IMR-90 (cell line): Measurements from ENCODE around the gene UTY. TPM values are rescaled to one million over a fixed set of nuclear protein-coding genes. Genes with fewer than 3 reads are reported as not detected.

Source experiments
- ATAC-seq: fragments of 200-7000 bp; cut with Tn5 transposase; 2 replicates; pipeline ENCODE4 v1.9.1; 2020; ENCODE audit warnings: low read depth, mild to moderate bottlenecking, moderate library complexity
- Bru-seq: library from RNA; stranded (reverse); fragments of 400-500 nt; gene quantifications from one replicate; lab custom pipeline; 2021; lab: Mats Ljungman, UMichigan
- BruChase-seq, 2 experiments: library from RNA; stranded (reverse); fragments of 400-500 nt; gene quantifications; one replicate each; lab custom pipeline; 2021; lab: Mats Ljungman, UMichigan
- BruUV-seq: library from RNA; stranded (reverse); fragments of 400-500 nt; replicated peaks from 2 replicates; lab custom pipeline; 2021; lab: Mats Ljungman, UMichigan
- CTCF ChIA-PET: fragments of 300-600 bp; formaldehyde crosslinking; extraction: SDS; loops from one replicate; lab custom pipeline; 2021; ENCODE audit warnings: antibody characterized with exemption; lab: Yijun Ruan, JAX
- POLR2A ChIA-PET: fragments of 300-600 bp; sonication (Branson Sonifier 250); formaldehyde crosslinking; loops from one replicate; lab custom pipeline; 2022; ENCODE audit warnings: antibody characterized with exemption; ENCODE audit not compliant: unreplicated experiment; lab: Charles Lee
- DNase-seq: peaks from one replicate; pipeline ENCODE4 v3.0.0; 2013
- H2AFZ ChIP-seq: replicated peaks from 2 replicates; pipeline ENCODE3; 2013; ENCODE audit warnings: low read length, mild to moderate bottlenecking; ENCODE audit not compliant: poor library complexity
- H2AK5ac ChIP-seq: 2 replicates; pipeline ENCODE4 v1.6.1; 2013; ENCODE audit warnings: low read depth, low read length, inconsistent platforms
- H2AK9ac ChIP-seq: replicated peaks from 2 replicates; pipeline ENCODE3; 2013; ENCODE audit warnings: mild to moderate bottlenecking, low read depth, low read length, moderate library complexity; ENCODE audit not compliant: poor library complexity
- H2BK120ac ChIP-seq: 2 replicates; pipeline ENCODE4 v1.6.1; 2013; ENCODE audit warnings: low read depth, low read length, inconsistent platforms
- H2BK15ac ChIP-seq: 3 replicates; pipeline ENCODE4 v1.6.1; 2013; ENCODE audit warnings: low read depth, low read length, inconsistent platforms
- H2BK20ac ChIP-seq: 2 replicates; pipeline ENCODE4 v1.6.1; 2013; ENCODE audit warnings: low read depth, mild to moderate bottlenecking, inconsistent platforms, low read length, moderate library complexity
- H2BK5ac ChIP-seq: 2 replicates; pipeline ENCODE4 v1.6.1; 2013; ENCODE audit warnings: mild to moderate bottlenecking, low read depth, low read length, inconsistent platforms; ENCODE audit not compliant: poor library complexity, severe bottlenecking
- H3K14ac ChIP-seq: replicated peaks from 2 replicates; pipeline ENCODE4 v1.6.1; 2013; ENCODE audit warnings: low read depth, low read length, inconsistent platforms
- H3K18ac ChIP-seq: 2 replicates; pipeline ENCODE4 v1.6.1; 2013; ENCODE audit warnings: low read depth, low read length, control low read depth
- H3K23ac ChIP-seq: 2 replicates; pipeline ENCODE4 v1.6.1; 2013; ENCODE audit warnings: low read depth, low read length, inconsistent platforms
- H3K27ac ChIP-seq: 2 replicates; pipeline ENCODE4 v1.5.1; 2013; ENCODE audit warnings: mild to moderate bottlenecking, control low read depth, low read length; ENCODE audit not compliant: insufficient read depth
- H3K27me3 ChIP-seq: 2 replicates; pipeline ENCODE4 v1.6.1; 2013; ENCODE audit warnings: low read length; ENCODE audit not compliant: control insufficient read depth, insufficient read depth
- H3K36me3 ChIP-seq: 2 replicates; pipeline ENCODE4 v1.6.1; 2013; ENCODE audit warnings: low read length, mixed read lengths; ENCODE audit not compliant: control insufficient read depth, insufficient read depth
- H3K4ac ChIP-seq: 2 replicates; pipeline ENCODE4 v1.6.1; 2013; ENCODE audit warnings: low read depth, low read length, inconsistent platforms
- H3K4me1 ChIP-seq: 2 replicates; pipeline ENCODE4 v1.6.1; 2013; ENCODE audit warnings: low read length, mixed read lengths; ENCODE audit not compliant: control insufficient read depth, insufficient read depth
- H3K4me2 ChIP-seq: 2 replicates; pipeline ENCODE4 v1.6.1; 2013; ENCODE audit warnings: low read depth, mild to moderate bottlenecking, control low read depth, low read length, moderate library complexity
- H3K4me3 ChIP-seq: 2 replicates; pipeline ENCODE4 v1.5.1; 2013; ENCODE audit warnings: low read depth, mild to moderate bottlenecking, control low read depth, low read length, moderate library complexity; ENCODE audit not compliant: insufficient read depth
- H3K56ac ChIP-seq: 2 replicates; pipeline ENCODE4 v1.6.1; 2013; ENCODE audit warnings: low read length, inconsistent platforms; ENCODE audit not compliant: insufficient read depth; ENCODE audit errors: extremely low read depth
- H3K79me1 ChIP-seq, 2 experiments: 2 replicates each; pipeline ENCODE4 v1.6.1; 2013; ENCODE audit warnings: low read length in 2 of 2, inconsistent platforms in 1 of 2, low read depth in 1 of 2
- H3K9ac ChIP-seq: 2 replicates; pipeline ENCODE4 v1.6.1; 2013; ENCODE audit warnings: low read depth, low read length, control low read depth
- H3K9me1 ChIP-seq: 2 replicates; pipeline ENCODE4 v1.6.1; 2013; ENCODE audit warnings: low read length, inconsistent platforms; ENCODE audit not compliant: insufficient read depth
- H3K9me3 ChIP-seq: 2 replicates; pipeline ENCODE4 v1.6.1; 2013; ENCODE audit warnings: low read length; ENCODE audit not compliant: control insufficient read depth, insufficient read depth
- H4K20me1 ChIP-seq: 2 replicates; pipeline ENCODE4 v1.6.1; 2013; ENCODE audit warnings: low read length, inconsistent platforms; ENCODE audit not compliant: insufficient read depth
- H4K5ac ChIP-seq: 2 replicates; pipeline ENCODE4 v1.6.1; 2013; ENCODE audit warnings: mild to moderate bottlenecking, low read depth, low read length, control low read depth
- H4K8ac ChIP-seq, 2 experiments: 2 replicates each; pipeline ENCODE4 v1.6.1; 2013; ENCODE audit warnings: low read depth in 2 of 2, low read length in 2 of 2, control low read depth in 1 of 2, inconsistent platforms in 1 of 2
- H4K91ac ChIP-seq: 2 replicates; pipeline ENCODE4 v1.6.1; 2013; ENCODE audit warnings: low read depth, low read length, inconsistent platforms; ENCODE audit not compliant: insufficient read depth
- CHD1 ChIP-seq: IDR thresholded peaks from 2 replicates; pipeline ENCODE4 v1.6.1; 2012; ENCODE audit warnings: low read depth, low read length, improper control_type of control experiment
- FOS ChIP-seq: fragments of 150-350 bp; IDR thresholded peaks from 2 replicates; pipeline ENCODE4 v1.6.1; 2016; ENCODE audit warnings: low read depth, low read length
- MAFK ChIP-seq: IDR thresholded peaks from 2 replicates; pipeline ENCODE4 v1.6.1; 2012; ENCODE audit warnings: low read depth, low read length, improper control_type of control experiment
- MAZ ChIP-seq: IDR thresholded peaks from 2 replicates; pipeline ENCODE4 v1.6.1; 2012; ENCODE audit warnings: low read depth, mild to moderate bottlenecking, low read length, improper control_type of control experiment, moderate library complexity, borderline replicate concordance
- MXI1 ChIP-seq: IDR thresholded peaks from 2 replicates; pipeline ENCODE4 v1.6.1; 2012; ENCODE audit warnings: low read depth, mild to moderate bottlenecking, low read length, moderate library complexity, borderline replicate concordance
- POLR2A ChIP-seq: IDR thresholded peaks from 2 replicates; pipeline ENCODE4 v1.6.1; 2012; ENCODE audit warnings: mild to moderate bottlenecking, low read depth, low read length
- RCOR1 ChIP-seq: IDR thresholded peaks from 2 replicates; pipeline ENCODE4 v1.6.1; 2012; ENCODE audit warnings: mild to moderate bottlenecking, low read length, improper control_type of control experiment; ENCODE audit not compliant: insufficient replicate concordance
- SMC3 ChIP-seq: fragments of 150-350 bp; IDR thresholded peaks from 2 replicates; pipeline ENCODE4 v1.6.1; 2016; ENCODE audit warnings: low read depth, mild to moderate bottlenecking, antibody characterized with exemption, low read length, moderate library complexity
- WGBS, 2 experiments: methylation state at CpG; one replicate each; pipeline versions ENCODE4 v1.1.5 to v1.1.7; 2013; ENCODE audit warnings: missing lambda C conversion rate in 2 of 2; ENCODE audit not compliant: insufficient read length in 1 of 2; ENCODE audit errors: extremely low coverage in 2 of 2; 5-methylcytosine and 5-hydroxymethylcytosine counted together
- dilution Hi-C: fragments of 300-500 bp; cut with HindIII; formaldehyde crosslinking; loops from one replicate; pipeline ENCODE4 v1.14.3; 2018; ENCODE audit warnings: low sequenced_read_pairs; ENCODE audit not compliant: unreplicated experiment
- in situ Hi-C: fragments of 300-500 bp; cut with MboI; formaldehyde crosslinking; loops from 3 replicates; pipeline ENCODE4 v1.14.3; 2019; ENCODE audit warnings: low sequenced_read_pairs, inconsistent platforms, mixed read lengths
- intact Hi-C: fragments of 100-400 bp; cut with micrococcal nuclease; formaldehyde crosslinking; loops from 2 replicates; pipeline ENCODE4 v1.10.0; 2022
- long read RNA-seq: library from polyadenylated mRNA; unstranded; transcript quantifications from one replicate; pipeline ENCODE4 v2.0.0, GENCODE V29; 2021; ENCODE audit not compliant: unreplicated experiment
- polyA plus RNA-seq, 3 experiments: library from polyadenylated mRNA; depleted of rRNA; stranded (reverse); fragments of >200 nt; gene quantifications; 2 replicates each; pipeline ENCODE4 v1.2.3, GENCODE V29; 2012; ENCODE audit warnings: low replicate concordance in 1 of 3
- total RNA-seq: library from RNA; depleted of rRNA; stranded (reverse); fragments of >200 nt; gene quantifications from 2 replicates; pipeline ENCODE4 v1.2.3, GENCODE V29; 2012; rRNA removed
- TF ChIP-seq, protein P1 (sequence below): conservative IDR thresholded peaks from 2 replicates; pipeline ENCODE4 v1.5.1; 2012; ENCODE audit warnings: mild to moderate bottlenecking, low read depth, low read length, improper control_type of control experiment

UTY gene
- total RNA-seq (not detected in 2 replicates), polyA plus RNA-seq (2012; rRNA removed) (not detected in 2 replicates), Bru-seq, nascent RNA (percentile 0 among the genes with signal in this experiment), BruChase-seq, experiment 1, labeled RNA remaining after a 6-hour chase (not detected), BruChase-seq, experiment 2, labeled RNA remaining after a 2-hour chase (not detected)
- not detected in 2 replicates for polyA plus RNA-seq (2012; cell fraction: cytosol; rRNA removed)
- polyA plus RNA-seq (2012; cell fraction: nucleus; rRNA removed; ENCODE audit: low replicate concordance): not detected in 2 replicates
- long read RNA-seq: 0 reads

DNA sequence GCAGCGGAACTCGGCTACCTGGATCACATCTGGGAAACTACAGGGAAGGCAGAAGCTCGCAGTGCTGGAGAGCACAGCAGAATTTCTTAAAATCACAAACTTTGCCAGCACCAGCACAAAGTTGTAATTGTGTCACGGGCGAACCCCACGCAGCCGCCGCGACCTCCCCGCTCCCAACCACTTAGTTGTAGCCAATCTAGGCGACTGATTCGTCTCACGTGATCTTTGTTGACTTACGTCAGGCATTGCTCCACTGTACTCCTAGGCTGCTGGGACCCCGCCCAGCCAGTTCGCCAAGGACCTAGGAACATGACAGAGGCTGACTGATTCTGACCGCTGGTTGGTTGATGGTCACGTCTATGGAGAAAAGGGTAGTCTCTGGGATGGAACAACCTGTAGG, at the start of gene UTY:
Gene UTY, minus strand, starts transcription at position 206 of the 400 bp plus-strand sequence. CDS start 368 bp downstream, outside the sequence.
- no peak within 1 kb of the TSS for H3K4me3 ChIP-seq
- no peaks in the 10 kb centered on the region for H4K20me1 ChIP-seq
- H3K27ac ChIP-seq: no peak within 1 kb of the TSS
- H4K8ac ChIP-seq: no peak within 1 kb of the TSS
- H2BK20ac ChIP-seq: no peak within 1 kb of the TSS
- ChIA-PET CTCF (no interaction called here), POLR2A (no interaction called here)
- no peaks in the 10 kb centered on the region for H3K4me1 ChIP-seq
- H3K23ac ChIP-seq: no peak within 1 kb of the TSS
- no TSS peak for BruUV-seq
- H3K79me1 ChIP-seq: no peaks in the 10 kb centered on the region
- H3K4ac ChIP-seq: no peak within 1 kb of the TSS
- no peaks in the 10 kb centered on the region for H3K9me3 ChIP-seq
- no peak within 1 kb of the TSS for H3K18ac ChIP-seq
- no peaks in the 10 kb centered on the region for H3K9me1 ChIP-seq
- H4K91ac ChIP-seq: no peak within 1 kb of the TSS
- H3K27me3 ChIP-seq: no peaks in the 10 kb centered on the region
- DNase-seq (no peak), ATAC-seq (no peak)
- no CpG with 5 or more reads among the region's 18 CpGs for WGBS, 2 experiments
- no peak within 1 kb of the TSS for H2BK15ac ChIP-seq
- no peak within 1 kb of the TSS for H2AK9ac ChIP-seq
- intact Hi-C loops: no loop called here
- H2AK5ac ChIP-seq: no peak within 1 kb of the TSS
- no peak within 1 kb of the TSS for H2BK120ac ChIP-seq
- H2AFZ ChIP-seq: no peak within 1 kb of the TSS
- dilution Hi-C loops: no loop called here
- no peak within 1 kb of the TSS for H2BK5ac ChIP-seq
- no peak within 1 kb of the TSS for H4K5ac ChIP-seq
- TF ChIP-seq MXI1 (no peak), SMC3 (no peak), MAFK (no peak), POLR2A (no peak), CHD1 (no peak), RCOR1 (no peak), FOS (no peak), MAZ (no peak)
- TF ChIP-seq, protein P1, sequence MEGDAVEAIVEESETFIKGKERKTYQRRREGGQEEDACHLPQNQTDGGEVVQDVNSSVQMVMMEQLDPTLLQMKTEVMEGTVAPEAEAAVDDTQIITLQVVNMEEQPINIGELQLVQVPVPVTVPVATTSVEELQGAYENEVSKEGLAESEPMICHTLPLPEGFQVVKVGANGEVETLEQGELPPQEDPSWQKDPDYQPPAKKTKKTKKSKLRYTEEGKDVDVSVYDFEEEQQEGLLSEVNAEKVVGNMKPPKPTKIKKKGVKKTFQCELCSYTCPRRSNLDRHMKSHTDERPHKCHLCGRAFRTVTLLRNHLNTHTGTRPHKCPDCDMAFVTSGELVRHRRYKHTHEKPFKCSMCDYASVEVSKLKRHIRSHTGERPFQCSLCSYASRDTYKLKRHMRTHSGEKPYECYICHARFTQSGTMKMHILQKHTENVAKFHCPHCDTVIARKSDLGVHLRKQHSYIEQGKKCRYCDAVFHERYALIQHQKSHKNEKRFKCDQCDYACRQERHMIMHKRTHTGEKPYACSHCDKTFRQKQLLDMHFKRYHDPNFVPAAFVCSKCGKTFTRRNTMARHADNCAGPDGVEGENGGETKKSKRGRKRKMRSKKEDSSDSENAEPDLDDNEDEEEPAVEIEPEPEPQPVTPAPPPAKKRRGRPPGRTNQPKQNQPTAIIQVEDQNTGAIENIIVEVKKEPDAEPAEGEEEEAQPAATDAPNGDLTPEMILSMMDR: no peak
- H3K56ac ChIP-seq: no peak within 1 kb of the TSS
- in situ Hi-C loops: no loop called here
- H3K4me2 ChIP-seq: no peak within 1 kb of the TSS
- H3K9ac ChIP-seq: no peak within 1 kb of the TSS
- no peak within 1 kb of the TSS for H3K14ac ChIP-seq
- no peaks in the 10 kb centered on the region for H3K36me3 ChIP-seq
